NCI-H2196 treated with DMSO at 0.1 percent for 48 hours (cell line): ENCODE measurements around the gene GYG1.

Experiments used
- DNase-seq: peaks from one replicate; lab custom pipeline; 2025; ENCODE audit not compliant: unreplicated experiment; lab: John Stamatoyannopoulos, UW

GYG1 gene

DNA sequence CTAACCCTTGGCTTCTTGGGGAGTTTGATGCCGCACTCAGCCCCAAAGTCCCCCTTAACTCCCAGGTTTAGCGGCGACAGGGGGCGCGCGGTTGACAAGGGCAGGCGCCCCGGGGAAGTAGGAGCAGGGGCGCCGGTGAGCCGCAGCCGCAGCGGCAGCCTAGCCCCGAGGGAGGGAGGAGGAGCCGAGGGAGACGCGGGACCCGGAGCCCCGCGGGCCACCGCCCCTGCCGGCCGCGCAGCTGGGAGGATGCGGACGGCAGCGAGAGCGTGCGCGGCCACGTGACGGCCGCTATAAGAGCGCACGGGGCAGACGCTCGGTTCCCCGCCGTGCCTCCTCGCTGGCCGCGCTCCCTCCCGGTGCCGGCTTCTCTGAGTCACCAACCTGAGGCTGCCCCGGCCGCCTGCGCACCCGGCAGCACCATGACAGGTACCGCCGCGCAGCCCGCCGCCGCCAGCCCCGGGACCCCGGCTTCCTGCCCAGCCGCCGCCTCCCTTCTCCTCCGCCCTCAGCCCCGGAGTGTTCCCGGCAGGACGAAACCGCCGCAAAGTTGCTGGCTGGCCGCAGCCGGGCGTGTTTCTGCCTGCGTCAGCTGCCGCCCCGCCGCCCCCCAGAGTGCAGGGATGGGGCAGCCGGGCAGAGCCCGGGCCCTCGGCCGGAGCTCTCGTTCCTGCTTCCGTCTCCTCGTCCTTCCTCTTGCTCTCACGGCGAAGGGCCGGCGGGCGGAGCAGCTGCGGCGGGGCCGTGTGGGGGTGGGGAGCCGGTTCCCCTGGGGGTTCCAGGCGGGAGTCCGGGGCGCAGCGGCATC is at the start of gene GYG1:
Gene GYG1, plus strand, starts transcription at position 322 of the 808 bp plus-strand sequence. Its CDS starts 101 bp downstream, at position 423.
- DNase-seq = peak; percentile 70

DNA sequence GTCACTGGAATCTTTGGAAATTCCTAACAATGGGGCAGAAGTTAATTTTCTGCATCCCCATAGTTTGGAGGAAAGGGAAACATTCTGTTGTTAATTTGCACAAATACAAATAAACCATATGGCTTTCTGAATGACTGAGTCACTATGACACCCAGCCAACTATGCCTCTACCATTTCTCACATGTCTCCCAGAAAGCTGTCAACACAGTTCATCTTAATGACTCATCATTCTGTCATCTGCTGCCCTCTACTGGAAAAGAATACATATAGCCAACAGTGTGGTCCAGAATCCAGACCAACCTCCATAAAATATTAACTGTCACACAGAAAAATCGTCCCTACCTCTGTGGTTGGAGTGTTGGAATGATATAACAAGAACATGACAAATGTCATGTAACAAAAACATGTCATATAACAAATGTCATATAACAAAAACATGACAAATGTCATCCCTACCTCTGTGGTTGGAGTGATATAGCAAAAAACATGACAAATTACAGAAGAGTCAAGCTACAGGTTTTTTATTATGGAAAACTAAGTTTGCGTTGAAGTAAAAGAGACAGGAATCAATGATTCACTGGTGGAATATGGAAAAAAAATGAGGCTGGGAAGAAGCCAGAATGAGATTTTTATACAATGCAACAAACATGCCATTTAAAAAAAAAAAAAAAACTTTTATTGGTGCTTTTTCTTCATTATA is 47.7 kb upstream of the GYG1 start:
- peak; percentile 77 for DNase-seq

DNA sequence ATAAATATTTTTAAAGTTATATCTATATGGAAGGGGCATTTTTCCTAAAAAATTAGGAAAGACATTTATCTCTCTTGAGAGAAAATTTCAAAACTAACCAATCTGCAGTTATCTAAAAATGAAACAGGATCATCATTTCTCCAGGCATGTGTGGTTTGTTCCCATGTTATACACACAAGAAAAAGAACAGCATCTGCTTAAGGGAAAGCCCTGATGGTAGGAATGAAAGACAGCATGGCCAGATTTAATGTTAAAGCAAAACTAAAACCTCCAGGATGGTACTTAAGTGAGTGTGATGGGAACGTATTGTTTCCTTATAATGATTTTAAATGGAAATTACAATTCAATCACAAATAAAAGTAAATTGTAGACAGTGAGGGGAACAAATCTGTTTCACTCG is 46.2 kb upstream of the GYG1 start:
- no peak for DNase-seq

DNA sequence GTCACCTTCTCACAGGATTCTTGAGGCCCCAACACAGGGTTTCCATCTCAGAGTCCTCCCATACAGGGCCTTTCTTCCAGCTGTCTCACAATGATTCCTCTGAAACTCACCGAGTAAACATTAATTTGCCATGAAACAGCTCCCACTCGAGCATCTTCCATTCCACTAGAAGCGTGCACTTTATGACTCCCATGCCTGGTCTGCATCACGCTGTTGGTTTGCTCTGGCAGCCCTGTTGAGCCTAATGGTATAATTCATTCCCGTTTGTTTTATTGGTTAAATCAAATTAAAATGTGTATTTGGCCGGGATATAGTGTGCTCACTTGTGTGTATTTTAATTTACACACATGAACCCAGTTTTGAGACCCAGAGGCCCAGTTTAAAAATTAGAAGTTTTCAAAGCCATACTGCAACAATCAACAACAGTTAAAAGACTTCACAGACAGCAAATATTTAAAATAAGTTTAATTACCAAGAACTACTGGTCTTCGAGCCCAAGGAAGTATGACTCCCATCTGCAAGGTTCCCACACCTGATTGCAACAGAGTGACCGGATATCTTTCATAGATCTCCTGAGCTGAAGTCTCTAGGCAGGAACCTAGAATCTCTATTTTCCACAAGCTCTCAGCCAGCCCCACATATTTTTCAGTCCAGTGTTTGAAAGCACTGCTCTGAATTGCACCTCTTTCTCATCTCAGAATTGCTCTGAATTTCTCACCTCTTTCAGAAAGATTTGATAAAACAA is 42.3 kb upstream of the GYG1 start:
- no peak for DNase-seq

DNA sequence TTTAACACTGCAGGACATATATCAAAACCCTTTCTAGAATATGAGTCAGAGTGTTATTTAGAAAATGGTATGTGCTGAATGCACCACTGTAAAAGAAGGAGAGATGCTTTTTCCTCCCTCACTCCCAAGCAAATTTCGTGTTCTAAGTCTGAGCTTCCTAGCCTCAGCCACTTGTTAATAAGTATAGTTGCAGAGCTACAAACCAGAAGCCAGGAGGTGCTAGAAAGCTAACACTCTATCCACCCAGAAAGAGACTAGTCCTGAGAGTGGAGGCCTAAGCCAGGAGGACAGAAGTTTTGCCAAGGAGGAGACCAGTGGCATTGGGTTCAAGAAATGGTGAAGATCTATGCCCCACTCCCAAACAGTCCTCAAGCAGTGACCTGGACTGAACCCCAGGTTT is 40.5 kb upstream of the GYG1 start:
- DNase-seq = no peak

DNA sequence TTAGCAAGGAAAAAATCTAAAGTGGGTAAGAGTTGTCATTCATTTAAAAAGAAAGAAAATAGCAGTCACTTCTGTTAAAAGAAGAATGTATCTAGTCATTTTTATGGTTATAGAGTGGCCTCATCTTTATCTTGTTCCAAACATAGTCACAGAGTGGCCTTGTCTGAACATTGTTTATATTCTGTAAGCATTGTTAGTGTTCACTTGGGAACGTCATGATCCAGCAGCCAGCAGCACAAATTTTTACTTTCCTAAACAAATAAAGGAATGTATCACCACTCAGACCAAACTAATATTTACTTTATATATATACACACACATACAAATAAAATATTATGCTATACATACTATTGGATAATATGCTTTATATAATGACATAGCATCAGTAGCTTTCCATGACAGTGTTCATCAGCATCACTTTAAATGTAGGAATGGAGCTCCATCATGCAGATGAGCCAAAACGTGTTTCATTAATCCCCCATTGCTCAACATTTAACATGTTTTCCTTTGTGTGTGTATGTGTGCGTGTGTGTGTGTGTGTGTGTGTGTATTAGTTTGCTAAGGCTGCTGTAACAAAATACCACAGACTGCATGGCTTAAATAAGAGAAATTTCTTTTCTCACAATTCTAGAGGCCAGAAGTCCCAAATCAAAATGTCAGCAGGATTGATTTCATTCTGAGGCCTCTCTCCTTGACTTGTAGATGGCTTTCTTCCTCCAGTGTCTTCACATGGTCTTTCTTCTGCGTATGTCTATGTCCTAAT is 39.6 kb upstream of the GYG1 start:
- DNase-seq = no peak

DNA sequence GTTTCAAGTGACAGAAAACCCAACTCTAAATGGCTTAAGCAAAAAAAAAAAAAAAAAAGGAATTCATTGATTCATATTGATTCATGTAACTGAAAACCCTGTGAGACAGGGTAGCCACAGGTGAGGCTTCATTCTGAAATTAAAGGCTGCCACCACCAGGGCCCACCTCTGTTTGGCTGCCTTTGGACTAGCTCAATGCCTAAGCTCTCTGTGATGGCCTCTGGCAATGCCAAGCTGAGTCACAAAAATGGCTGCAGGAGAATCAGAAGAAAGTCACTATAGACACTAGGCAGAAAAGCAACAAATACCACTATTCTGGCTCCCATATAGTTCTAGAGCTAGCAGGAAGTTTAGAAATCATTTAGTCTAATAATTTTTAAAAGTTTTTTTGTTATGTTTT is 38.2 kb upstream of the GYG1 start:
- DNase-seq = no peak

DNA sequence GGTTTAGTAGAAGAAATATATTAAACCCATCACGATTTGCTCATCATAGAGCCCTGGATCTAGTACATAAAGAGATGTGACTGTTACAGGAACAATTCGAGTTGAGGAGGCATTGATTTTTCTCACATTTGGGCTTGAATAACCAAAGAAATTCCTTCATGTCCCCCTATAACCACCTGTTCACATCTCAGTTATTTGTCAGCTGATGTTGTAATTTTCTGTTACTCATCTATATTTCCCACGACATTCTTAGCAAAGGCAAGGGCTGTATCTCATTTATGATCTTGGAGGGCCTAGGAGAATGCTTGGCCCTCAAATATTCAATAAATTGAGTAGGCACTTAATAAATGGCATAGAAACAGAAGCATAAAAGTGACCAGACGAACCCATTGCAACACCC is 36.4 kb upstream of the GYG1 start:
- no peak for DNase-seq

DNA sequence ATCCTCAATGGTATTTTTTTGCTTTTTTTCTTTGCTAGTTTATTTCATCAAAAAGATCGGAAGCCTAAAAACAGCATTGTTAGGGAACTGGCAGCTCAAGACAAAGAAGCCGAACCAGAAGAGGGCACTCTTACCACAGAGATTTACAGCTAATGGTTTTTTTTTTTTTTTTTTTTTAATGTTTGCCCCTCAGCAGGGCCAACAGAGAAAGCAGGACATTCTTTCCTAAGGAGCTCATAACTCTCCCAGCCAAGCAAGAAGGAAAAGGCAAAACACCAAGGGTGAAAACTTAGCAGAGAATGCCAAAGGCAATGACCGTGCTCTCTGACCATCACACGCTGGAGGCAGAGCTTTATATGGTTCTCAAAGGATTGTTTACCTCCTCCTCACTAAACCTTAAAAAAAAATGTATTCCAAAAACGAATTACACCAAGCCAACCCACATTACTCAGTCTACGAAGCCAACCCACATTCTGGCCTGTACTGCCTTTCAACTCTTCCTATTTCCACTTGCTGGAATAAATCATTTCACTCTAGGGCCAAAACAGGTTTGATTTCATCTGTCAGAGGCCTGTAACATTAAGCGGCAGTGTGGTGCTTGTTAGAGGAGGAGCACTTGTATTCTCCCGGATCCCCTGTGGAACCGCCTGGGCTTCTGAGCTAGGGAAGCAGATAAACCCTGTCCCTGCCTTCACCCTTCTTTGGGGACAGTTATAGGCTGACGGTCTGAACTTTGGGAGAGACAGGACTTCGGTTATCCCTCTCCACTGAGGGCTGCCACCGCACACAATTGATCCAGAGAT is 35.6 kb upstream of the GYG1 start:
- DNase-seq = peak; percentile 51

DNA sequence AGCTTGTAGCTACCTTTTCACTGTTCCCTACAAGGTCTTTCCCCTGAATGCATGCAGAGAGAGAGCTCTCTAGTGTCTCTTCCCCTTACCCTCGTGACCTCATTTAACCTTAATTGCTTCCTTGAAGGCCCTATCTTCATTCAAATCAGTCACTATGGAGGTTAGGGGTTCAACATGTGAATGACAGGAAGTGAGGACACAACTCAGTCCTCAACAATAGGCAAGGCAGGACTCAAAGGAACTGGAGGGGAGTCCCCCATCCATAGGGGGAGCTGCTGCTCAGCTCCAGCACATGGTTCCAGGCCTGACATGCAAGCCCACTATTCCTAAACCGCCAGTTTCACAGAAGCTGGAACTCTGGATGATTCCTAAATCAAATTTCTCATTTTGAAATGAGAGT is 33.8 kb upstream of the GYG1 start:
- DNase-seq = no peak

DNA sequence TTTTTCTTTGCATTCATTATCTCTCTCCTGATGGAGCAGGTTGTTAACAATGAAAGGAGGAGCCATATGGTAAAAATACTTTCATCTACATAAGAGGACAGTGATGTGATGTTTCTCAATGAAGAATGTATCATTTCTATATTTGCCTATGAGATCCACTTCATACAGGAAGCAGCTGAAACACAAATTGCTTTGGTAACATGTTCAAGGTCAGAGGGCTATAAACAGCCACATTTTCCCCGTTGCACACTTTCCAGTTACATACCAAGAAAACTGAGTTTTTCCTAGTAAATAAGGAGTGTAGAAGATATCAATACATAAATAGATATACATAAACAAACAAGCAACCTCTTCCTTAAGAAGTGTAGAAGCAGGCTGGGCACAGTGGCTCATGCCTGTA is 32.6 kb upstream of the GYG1 start:
- no peak for DNase-seq

DNA sequence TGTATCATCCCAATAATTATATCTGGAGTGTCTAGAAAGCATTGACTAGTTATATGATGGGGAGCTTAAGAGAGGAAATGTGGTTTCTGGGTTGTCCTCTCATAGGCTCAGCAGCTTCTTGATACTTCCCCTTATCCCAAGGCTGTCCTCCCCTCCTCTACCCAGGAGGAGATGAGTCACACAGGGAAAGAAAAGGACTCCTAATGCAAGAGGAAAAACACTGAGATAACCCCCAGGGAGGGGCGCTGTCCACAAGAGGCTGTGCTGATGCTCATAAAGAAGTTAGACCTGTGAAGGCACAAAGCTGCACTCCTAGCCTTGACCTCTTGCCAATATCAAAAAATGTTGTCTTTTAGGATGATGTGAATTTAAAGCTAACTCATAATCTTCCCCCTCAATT is 28.8 kb upstream of the GYG1 start:
- DNase-seq = no peak

DNA sequence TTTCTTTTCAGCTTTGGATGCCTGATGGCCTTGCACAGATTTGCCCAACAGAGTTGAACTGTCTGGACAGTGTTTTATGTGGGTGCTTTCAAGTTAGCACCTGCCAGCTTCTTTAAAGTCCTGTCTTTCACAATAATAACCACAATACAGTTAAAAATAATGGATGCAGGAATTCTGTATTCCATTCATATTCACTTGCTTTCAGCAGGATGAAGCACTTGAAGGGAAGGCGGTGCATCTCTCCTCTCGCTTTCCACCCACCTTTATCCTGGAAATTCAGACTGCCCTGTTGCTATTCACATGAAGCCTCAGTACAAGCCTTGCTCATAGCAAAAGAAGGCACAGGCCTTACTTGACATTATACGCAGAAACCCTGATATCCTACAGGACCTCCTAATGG is 26.5 kb upstream of the GYG1 start:
- no peak for DNase-seq

DNA sequence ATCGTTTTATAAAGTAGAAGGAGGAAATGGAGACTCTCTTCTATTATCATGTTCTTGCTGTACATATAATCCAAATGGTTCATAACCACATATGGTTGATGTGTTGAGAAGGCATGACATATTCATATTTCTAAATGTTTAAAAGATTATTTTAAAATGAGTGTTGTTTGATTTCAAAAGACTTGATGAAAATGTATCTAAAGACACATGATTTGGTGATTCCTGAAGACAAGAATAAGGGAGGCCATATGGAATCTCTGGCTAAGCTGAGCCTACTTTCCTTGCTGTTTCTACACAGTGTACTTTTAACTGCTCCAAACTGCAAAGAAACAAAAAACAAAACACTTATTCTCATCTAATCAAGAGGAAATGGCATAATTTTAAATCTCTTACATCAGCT is 23.0 kb upstream of the GYG1 start:
- no peak for DNase-seq

DNA sequence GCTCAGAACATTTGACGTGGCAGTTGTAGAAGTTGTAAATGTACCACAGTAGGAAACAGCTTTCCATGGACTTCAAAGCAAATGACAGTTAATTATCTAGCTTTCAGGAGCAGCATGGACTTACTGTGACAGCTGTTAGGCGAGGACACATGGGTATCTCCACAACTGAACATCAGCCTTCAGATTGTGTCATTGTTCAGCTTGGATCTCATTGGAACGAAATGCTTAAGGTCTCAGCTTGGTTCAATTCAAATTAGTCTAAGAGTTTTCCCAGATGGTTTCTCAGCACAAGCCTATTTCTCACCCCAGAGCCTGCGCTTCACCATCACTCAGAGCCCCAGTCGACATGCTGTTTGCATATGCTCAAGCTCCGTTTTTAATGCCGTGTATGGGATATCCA is 21.1 kb upstream of the GYG1 start:
- DNase-seq = no peak

DNA sequence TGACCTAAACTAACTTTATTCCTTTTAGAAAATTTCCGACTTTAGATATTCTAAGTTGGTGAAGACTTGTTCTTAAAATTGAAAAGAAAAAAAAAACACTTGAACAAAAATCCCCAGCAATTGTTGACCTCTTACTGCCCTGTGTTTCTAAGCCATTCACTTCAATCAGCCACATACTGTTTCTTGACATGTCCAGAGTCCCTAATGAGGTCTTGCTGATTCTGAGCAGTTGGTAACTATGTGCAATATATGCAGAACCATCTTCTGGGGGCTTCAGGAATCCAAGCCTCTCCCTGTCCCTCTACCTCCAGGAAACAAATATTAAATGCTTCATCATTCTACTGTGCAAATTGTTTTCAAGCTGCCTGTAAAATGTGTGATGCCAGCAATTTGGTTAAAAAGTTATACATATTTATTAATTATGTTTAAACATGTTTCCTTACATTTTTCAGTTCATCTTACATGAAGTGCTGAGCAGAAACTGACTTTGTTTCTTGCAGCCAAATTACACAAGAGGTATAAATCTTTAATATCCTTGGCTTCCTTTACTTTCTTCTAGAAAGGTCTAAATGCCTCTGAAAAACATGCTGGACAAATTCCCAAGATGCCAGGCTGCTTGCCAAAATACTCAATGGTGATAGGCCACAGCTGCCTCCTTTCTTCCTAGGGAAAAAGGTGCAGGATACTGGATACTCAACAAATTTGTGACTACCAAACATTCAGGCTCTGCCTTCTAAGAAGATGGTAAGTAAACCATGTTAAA is 19.8 kb upstream of the GYG1 start:
- DNase-seq = no peak

DNA sequence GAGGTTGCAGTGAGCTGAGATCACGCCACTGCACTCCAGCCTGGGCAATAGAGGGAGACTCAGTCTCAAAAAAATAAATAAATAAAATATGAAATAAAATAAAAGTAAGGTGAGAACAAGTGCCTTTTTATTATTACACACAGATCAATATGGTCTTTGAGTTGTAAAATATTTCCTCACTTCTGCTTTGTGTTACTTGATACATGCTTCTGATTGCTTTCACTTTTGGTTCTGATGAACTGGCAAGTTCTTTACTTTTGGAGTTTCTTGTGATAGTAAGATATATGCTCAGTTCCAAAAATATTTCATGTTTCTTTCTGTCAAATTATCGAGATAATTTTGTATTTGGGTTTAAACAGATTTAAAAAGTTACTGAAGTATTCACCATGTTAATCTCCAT is 16.6 kb upstream of the GYG1 start:
- no peak for DNase-seq

DNA sequence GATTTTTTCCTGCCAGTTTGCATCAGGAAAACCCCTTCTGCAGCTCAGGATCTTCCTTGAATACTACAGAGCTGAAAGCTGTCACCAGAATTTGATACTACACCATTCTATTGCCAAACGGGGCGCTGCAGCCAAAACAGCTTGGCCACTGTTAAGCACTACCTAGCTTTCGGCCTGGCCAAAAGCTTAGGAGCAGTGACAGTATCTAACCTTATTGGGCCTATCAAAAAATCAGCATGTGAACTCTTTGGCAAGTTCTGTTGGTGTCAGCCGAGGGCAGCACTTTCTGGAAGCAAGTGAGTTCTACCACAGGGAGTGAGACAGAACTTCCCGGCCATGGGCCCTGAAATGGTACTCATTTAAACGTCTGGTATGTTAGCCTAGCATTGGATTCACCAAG is 16.1 kb upstream of the GYG1 start:
- DNase-seq = no peak

DNA sequence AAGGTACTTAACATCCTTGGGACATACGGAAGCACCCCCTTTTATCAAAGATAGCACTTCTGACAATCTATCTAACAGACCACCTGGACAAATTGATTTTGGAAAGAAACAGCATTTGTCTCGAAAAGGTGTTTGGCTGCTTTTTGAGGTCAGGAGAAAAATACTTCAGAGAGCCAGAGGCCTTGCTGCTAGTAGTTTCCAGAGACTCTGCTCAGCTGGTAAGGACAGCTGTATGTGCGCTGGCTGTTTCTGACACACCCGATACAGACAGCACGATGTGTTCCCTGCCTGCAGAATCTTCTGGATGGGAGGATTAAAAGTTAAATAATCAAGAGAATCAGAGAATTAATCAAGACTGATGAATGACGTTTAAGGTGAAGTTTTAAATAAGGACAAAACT is 15.6 kb upstream of the GYG1 start:
- no peak for DNase-seq

DNA sequence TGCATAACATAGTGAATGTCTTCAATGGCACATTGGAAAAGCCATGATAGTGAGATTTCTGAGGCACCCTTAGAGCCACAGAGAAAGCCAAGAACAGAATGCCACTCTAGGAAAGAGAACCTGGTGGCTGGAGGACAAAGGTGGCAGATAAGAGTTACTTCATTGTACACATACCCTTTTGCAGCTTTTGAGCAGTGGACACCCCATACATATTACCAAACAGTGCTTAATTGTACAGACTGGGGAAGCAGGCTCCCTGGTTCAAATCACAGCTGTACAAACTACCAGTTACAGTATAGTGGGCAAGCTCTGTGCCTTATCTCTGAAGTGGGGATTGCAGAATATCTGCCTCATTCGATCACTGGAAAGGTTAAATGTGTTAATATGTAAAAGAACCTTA is 10.1 kb upstream of the GYG1 start:
- DNase-seq = no peak
